Endothelial cell of umbilical vein (primary cell): ENCODE results near the gene BAG1.

ENCODE experiments used
- CTCF ChIP-seq, 2 donors: IDR thresholded peaks; 1 replicate in 1 of 2; 2 replicates in 1 of 2; pipeline ENCODE4 v1.5.1; 2011; ENCODE audit warnings: low read length in 2 of 2, mild to moderate bottlenecking in 2 of 2, moderate library complexity in 2 of 2, control low read depth in 1 of 2, inconsistent platforms in 1 of 2, low read depth in 1 of 2; ENCODE audit not compliant: insufficient read depth in 1 of 2; ENCODE audit errors: extremely low read depth in 1 of 2
- POLR2A ChIP-seq: IDR thresholded peaks from 2 replicates; pipeline ENCODE4 v1.6.1; 2012; ENCODE audit warnings: low read depth, mild to moderate bottlenecking, control low read depth, low read length

- TF ChIP-seq CTCF (IDR thresholded peaks at IDR 0.05; ENCODE audit: extremely low read depth in 1 of 2, insufficient read depth in 1 of 2, low read depth in 1 of 2, low read length in 2 of 2) (no peak), POLR2A (no peak)
Measured at GRCh38 chr9:33233626-33234342, 30.7 kb downstream of the BAG1 start.
